Mucosa of descending colon (tissue), 3 donors: ENCODE results near the gene RALGAPA2. TPM values are rescaled to one million over a fixed set of nuclear protein-coding genes. Genes with fewer than 3 reads are reported as not detected.

Experiments
- ATAC-seq: fragments of 200-7000 bp; cut with Tn5 transposase; one replicate; pipeline ENCODE4 v1.9.1; 2020; ENCODE audit warnings: mild to moderate bottlenecking, moderate library complexity
- DNase-seq, 3 donors: peaks; one replicate each; pipeline ENCODE4 v3.0.0-alpha.2; 2020
- H3K36me3 ChIP-seq: fragments of 200-600 bp; one replicate; pipeline ENCODE4 v1.8.0; 2021; ENCODE audit warnings: low read depth, mild to moderate bottlenecking
- H3K4me1 ChIP-seq: fragments of 200-600 bp; one replicate; pipeline ENCODE4 v1.8.0; 2021; ENCODE audit warnings: low read depth, mild to moderate bottlenecking
- H3K4me3 ChIP-seq: fragments of 200-600 bp; one replicate; pipeline ENCODE4 v1.8.0; 2021; ENCODE audit warnings: mild to moderate bottlenecking
- H3K9me3 ChIP-seq: fragments of 200-600 bp; one replicate; pipeline ENCODE4 v1.8.0; 2021; ENCODE audit warnings: mild to moderate bottlenecking
- CTCF ChIP-seq: fragments of 200-600 bp; IDR thresholded peaks from one replicate; pipeline ENCODE4 v1.8.0; 2022; ENCODE audit warnings: antibody characterized with exemption, mild to moderate bottlenecking
- intact Hi-C, 2 donors: fragments of 100-400 bp; cut with DNase I in 1 of 2; cut with micrococcal nuclease in 1 of 2; formaldehyde crosslinking; loops; one replicate each; pipeline versions ENCODE4 v1.11.0 to v1.11.1; 2022; cut with DNase I, micrococcal nuclease
- total RNA-seq, 3 donors: library from RNA; stranded (reverse); fragmentation: NEBNext Ultra II Directional in 2 of 3; extraction: Animal tissue kit (Norgen Biotek cat#: 25700) in 2 of 3; gene quantifications; one replicate each; pipeline versions ENCODE4 v1.2.1 to v1.2.4, GENCODE V29; 2021 to 2023
- donor health status: DM: no; HTN: no; CAD: no; lungs with moderate emphysema.
- donor health status: DM: no; HTN: no; CAD: no.
- donor health status: DM: no; HTN: yes; CAD: no.

Gene RALGAPA2
- total RNA-seq, 3 donors from 2014 or later, result 46.3 to 85.9 (median 66.9) TPM

DNA sequence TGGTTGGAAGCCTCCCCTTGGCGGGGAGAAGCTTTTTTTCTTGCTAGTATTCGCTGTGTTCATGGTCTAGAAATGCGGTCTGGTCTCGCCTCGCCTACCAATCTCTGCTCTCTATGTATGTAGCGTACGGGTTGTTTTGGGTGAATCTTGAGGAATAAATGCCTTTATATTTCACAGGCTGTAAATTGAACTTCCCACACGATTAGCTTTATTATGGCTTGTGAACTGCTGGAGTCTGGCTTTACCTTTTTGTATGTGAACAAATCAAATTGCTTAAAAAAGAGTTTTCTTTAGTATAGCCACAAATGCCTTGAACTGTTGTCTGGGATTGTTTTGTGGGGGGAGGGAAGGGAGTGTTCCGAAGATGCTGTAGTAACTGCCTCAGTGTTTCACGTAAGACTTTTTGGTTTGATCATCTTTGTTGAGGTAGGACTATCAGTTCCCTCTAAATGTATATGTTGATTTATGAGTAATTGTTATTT, 342.3 kb downstream of the RALGAPA2 start:
- DNase-seq (no peak), ATAC-seq (no peak)
- intact Hi-C loops, result no loop called here
- no peak for TF ChIP-seq CTCF
- no peaks in the 10 kb centered on the region for H3K9me3 ChIP-seq
- H3K4me1 ChIP-seq, result peaks cover 24% of the 10 kb centered on the region
- no peaks in the 10 kb centered on the region for H3K36me3 ChIP-seq
- no peak overlapping the region for H3K4me3 ChIP-seq

DNA sequence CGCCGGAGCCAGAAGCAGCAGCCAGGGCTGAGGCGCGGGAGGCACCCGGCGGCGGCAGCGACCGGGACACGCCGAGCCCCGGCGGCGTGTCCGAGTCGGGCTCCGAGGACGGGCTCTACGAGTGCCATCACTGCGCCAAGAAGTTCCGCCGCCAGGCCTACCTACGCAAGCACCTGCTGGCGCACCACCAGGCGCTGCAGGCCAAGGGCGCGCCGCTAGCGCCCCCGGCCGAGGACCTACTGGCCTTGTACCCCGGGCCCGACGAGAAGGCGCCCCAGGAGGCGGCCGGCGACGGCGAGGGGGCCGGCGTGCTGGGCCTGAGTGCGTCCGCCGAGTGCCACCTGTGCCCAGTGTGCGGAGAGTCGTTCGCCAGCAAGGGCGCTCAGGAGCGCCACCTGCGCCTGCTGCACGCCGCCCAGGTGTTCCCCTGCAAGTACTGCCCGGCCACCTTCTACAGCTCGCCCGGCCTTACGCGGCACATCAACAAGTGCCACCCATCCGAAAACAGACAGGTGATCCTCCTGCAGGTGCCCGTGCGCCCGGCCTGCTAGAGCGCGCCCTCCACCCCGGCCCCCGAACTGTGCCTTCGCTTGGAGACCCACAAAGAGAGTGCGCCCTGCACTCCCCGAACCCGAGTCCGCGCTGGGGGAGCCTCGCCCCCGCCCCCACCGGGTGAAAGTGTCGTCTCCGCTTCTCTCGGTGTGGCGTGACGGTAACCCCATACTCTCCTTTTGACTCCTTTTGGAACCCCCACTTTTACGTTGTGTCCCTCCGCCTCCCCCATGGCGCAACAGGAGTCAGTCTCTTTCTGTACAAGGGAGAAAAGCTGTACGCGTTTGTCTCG, 343.0 kb downstream of the RALGAPA2 start:
- no peak overlapping the region for H3K4me3 ChIP-seq
- peaks cover 24% of the 10 kb centered on the region for H3K4me1 ChIP-seq
- DNase-seq (peak in 2 of 3 donors; percentile 57 to 76), ATAC-seq (peak; percentile 87)
- no peaks in the 10 kb centered on the region for H3K36me3 ChIP-seq
- TF ChIP-seq CTCF, result no peak
- intact Hi-C loops, result loop anchor here in 1 of 2 donors (10.0 kb wide), 1 partner anchor 205 kb away; no protein-coding TSS in a partner anchor
- no peaks in the 10 kb centered on the region for H3K9me3 ChIP-seq

DNA sequence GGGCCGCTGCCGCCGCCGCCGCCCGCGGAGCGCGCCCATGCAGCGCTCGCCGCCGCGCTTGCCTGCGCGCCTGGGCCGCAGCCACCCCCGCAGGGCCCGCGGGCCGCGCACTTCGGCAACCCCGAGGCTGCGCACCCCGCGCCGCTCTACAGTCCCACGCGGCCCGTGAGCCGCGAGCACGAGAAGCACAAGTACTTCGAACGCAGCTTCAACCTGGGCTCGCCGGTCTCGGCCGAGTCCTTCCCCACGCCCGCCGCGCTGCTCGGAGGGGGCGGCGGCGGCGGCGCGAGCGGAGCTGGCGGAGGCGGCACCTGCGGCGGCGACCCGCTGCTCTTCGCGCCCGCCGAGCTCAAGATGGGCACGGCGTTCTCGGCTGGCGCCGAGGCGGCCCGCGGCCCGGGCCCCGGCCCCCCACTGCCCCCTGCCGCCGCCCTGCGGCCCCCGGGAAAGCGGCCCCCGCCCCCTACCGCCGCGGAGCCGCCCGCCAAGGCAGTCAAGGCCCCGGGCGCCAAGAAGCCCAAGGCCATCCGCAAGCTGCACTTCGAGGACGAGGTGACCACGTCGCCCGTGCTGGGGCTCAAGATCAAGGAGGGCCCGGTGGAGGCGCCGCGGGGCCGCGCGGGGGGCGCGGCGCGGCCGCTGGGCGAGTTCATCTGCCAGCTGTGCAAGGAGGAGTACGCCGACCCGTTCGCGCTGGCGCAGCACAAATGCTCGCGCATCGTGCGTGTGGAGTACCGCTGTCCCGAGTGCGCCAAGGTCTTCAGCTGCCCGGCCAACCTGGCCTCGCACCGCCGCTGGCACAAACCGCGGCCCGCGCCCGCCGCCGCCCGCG, 343.8 kb downstream of the RALGAPA2 start:
- no peak overlapping the region for H3K4me3 ChIP-seq
- no peak for ATAC-seq

GRCh38 chr20:20367575-20368417, 344.6 kb downstream of the RALGAPA2 start, which contains the start of gene INSM1:
TSS of gene INSM1 (plus strand) at chr20:20368104. CDS start at chr20:20368268, 164 bp downstream.
- no peaks in the 10 kb centered on the region for H3K36me3 ChIP-seq
- ATAC-seq, result peak; percentile 31
- intact Hi-C loops, result loop anchor here in 1 of 2 donors (10.0 kb wide), 1 partner anchor 207 kb away; no protein-coding TSS in a partner anchor
- H3K4me1 ChIP-seq, result peaks cover 33% of the 10 kb centered on the region
- TF ChIP-seq CTCF, result no peak
- H3K4me3 ChIP-seq, result no peak within 1 kb of the TSS
- H3K9me3 ChIP-seq, result no peaks in the 10 kb centered on the region
- peak in 2 of 3 donors; percentile 10 to 37 for DNase-seq

More for the DNA sequence above, 343.8 kb downstream of the RALGAPA2 start:
- intact Hi-C loops, result loop anchor here in 1 of 2 donors (10.0 kb wide), 1 partner anchor 206 kb away; no protein-coding TSS in a partner anchor
- H3K36me3 ChIP-seq, result no peaks in the 10 kb centered on the region
- peaks cover 30% of the 10 kb centered on the region for H3K4me1 ChIP-seq
- H3K9me3 ChIP-seq, result no peaks in the 10 kb centered on the region
- no peak for DNase-seq
- no peak for TF ChIP-seq CTCF
